Measurements from ENCODE around the gene MAEL.

Gene MAEL

DNA sequence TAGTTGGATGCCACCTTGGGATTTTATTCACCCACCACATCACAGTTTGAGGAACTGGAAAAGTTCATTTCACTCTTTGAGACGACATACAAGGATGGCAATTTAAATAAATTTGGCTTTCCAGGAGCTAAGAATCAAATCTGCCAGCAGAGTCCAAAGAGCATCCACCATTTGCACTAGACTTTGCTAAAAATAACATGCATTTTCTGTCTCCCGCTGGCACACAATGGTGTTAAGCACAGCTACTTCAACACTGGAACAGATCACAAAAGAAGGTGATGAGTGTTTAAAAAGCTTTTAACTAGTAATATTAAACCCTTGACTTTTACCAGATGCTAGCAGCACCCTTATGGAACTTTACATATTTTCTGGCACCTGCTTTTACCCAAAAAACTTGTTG is 44.6 kb downstream of the MAEL start:
- no peak for TF ChIP-seq TCF12 (IDR thresholded peaks at IDR 0.05; ENCODE audit: low read depth)
- no peak for TF ChIP-seq EGR1 (IDR thresholded peaks at IDR 0.05)
- TF ChIP-seq CEBPB (IDR thresholded peaks at IDR 0.05): no peak
- no peak for TF ChIP-seq TEAD4 (IDR thresholded peaks at IDR 0.05)
- no peak for TF ChIP-seq FOXM1 (IDR thresholded peaks at IDR 0.05; ENCODE audit: borderline replicate concordance, low read depth)
- TF ChIP-seq, protein P1, sequence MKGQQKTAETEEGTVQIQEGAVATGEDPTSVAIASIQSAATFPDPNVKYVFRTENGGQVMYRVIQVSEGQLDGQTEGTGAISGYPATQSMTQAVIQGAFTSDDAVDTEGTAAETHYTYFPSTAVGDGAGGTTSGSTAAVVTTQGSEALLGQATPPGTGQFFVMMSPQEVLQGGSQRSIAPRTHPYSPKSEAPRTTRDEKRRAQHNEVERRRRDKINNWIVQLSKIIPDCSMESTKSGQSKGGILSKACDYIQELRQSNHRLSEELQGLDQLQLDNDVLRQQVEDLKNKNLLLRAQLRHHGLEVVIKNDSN (IDR thresholded peaks at IDR 0.05): no peak
- TF ChIP-seq TAF1 (IDR thresholded peaks at IDR 0.05; ENCODE audit: low read depth): no peak
- no peak for TF ChIP-seq YY1 (IDR thresholded peaks at IDR 0.05; ENCODE audit: low read depth)
- TF ChIP-seq NFIC (IDR thresholded peaks at IDR 0.05): no peak
- TF ChIP-seq RAD21 (IDR thresholded peaks at IDR 0.05; ENCODE audit: low read depth): no peak
- no peak for TF ChIP-seq MAX (IDR thresholded peaks at IDR 0.05)

GRCh38 chr1:167043752-167044488 is 54.8 kb downstream of the MAEL start:
- TF ChIP-seq TCF12 (IDR thresholded peaks at IDR 0.05; ENCODE audit: low read depth) (no peak), MAX (IDR thresholded peaks at IDR 0.05) (0 out of 2 replicates have a peak, but pooled peaks have one; percentile 22)

GRCh38 chr1:167051907-167052306 is 62.8 kb downstream of the MAEL start:
- TF ChIP-seq MAX (IDR thresholded peaks at IDR 0.05) (no peak), NFIC (IDR thresholded peaks at IDR 0.05) (no peak)

DNA sequence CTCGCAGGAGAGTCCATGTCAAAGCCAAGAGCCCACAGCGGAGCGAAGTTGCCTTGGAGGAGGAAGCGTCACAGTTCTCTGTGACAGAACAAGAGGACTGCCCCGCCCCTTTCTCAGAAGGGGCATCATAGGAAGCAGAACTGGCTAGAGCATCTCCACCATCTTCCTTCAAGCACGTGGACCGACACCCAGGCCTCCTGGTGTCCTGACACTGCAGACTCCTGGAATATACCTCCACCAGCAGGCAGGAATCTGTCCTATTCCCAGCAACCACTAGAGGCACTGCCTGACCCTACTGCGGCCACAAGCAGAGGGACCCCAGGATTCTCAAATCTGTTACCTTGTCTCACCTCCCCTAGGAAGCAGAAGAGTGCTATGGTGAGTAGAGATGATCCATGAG is 63.3 kb downstream of the MAEL start:
- no peak for TF ChIP-seq EP300 (IDR thresholded peaks at IDR 0.05; ENCODE audit: borderline replicate concordance)
- peak; percentile 33 for TF ChIP-seq RAD21 (IDR thresholded peaks at IDR 0.05; ENCODE audit: low read depth)

DNA sequence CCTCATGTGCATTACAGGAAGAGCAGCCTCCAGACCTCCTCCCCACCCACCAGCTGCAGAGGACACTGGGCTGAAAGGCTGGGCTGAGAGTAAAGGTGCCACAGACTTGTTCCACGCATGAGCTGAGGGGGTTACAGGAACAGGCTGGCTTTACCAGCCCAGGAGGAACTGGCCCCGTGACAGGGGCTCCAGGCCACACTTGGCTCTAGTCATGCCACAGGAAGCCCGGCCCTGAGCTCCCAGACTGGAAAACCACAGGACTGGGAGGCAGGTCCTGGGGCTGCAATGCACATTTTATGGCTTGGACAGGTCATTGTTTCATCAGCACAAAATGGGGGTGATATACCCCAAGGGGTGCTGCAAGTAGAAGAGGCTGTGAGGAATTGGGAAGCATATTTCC is 65.5 kb downstream of the MAEL start:
- TF ChIP-seq TEAD4 (IDR thresholded peaks at IDR 0.05) (no peak), EGR1 (IDR thresholded peaks at IDR 0.05) (no peak), CEBPB (IDR thresholded peaks at IDR 0.05) (no peak)

- TF ChIP-seq TCF12 (IDR thresholded peaks at IDR 0.05; ENCODE audit: low read depth) (no peak), REST (IDR thresholded peaks at IDR 0.05; ENCODE audit: low read depth) (no peak), NFIC (IDR thresholded peaks at IDR 0.05) (no peak), RAD21 (IDR thresholded peaks at IDR 0.05; ENCODE audit: low read depth) (no peak), CREB1 (IDR thresholded peaks at IDR 0.05; ENCODE audit: low read depth) (no peak), EGR1 (IDR thresholded peaks at IDR 0.05) (no peak), YY1 (IDR thresholded peaks at IDR 0.05; ENCODE audit: low read depth) (no peak), TEAD4 (IDR thresholded peaks at IDR 0.05) (no peak)
- TF ChIP-seq, protein P1 (IDR thresholded peaks at IDR 0.05): no peak
Measured at GRCh38 chr1:167054946-167055630, 66.0 kb downstream of the MAEL start.

- TF ChIP-seq EGR1 (IDR thresholded peaks at IDR 0.05): no peak
- no peak for TF ChIP-seq CEBPB (IDR thresholded peaks at IDR 0.05)
- TF ChIP-seq CREB1 (IDR thresholded peaks at IDR 0.05; ENCODE audit: low read depth): no peak
- TF ChIP-seq REST (IDR thresholded peaks at IDR 0.05; ENCODE audit: low read depth): no peak
- TF ChIP-seq RAD21 (IDR thresholded peaks at IDR 0.05; ENCODE audit: low read depth): no peak
- no peak for TF ChIP-seq MAX (IDR thresholded peaks at IDR 0.05)
- TF ChIP-seq YY1 (IDR thresholded peaks at IDR 0.05; ENCODE audit: low read depth): no peak
- no peak for TF ChIP-seq TEAD4 (IDR thresholded peaks at IDR 0.05)
- no peak for TF ChIP-seq NFIC (IDR thresholded peaks at IDR 0.05)
- no peak for TF ChIP-seq TAF1 (IDR thresholded peaks at IDR 0.05; ENCODE audit: low read depth)
- TF ChIP-seq EP300 (IDR thresholded peaks at IDR 0.05; ENCODE audit: borderline replicate concordance): no peak
- TF ChIP-seq TCF12 (IDR thresholded peaks at IDR 0.05; ENCODE audit: low read depth): no peak
- TF ChIP-seq FOXM1 (IDR thresholded peaks at IDR 0.05; ENCODE audit: borderline replicate concordance, low read depth): no peak
- TF ChIP-seq, protein P1 (IDR thresholded peaks at IDR 0.05): no peak
- TF ChIP-seq ZBTB7A (IDR thresholded peaks at IDR 0.05; ENCODE audit: low read depth): no peak
Measured at GRCh38 chr1:167056529-167057231, 67.6 kb downstream of the MAEL start.
